Left ventricle myocardium superior (tissue), 1 donor: ENCODE measurements around the gene CELA2A. TPM values are rescaled to one million over a fixed set of nuclear protein-coding genes. Genes with fewer than 3 reads are reported as not detected.
"Not testable (repeated sequence)": the region's sequence is repeated elsewhere in the genome, so short reads cannot be mapped to it uniquely, and the experiment has no call there.

Source experiments
- ATAC-seq: fragments of 200-7000 bp; cut with Tn5 transposase; one replicate; pipeline ENCODE4 v1.9.1; 2020; ENCODE audit warnings: mild to moderate bottlenecking, moderate library complexity
- DNase-seq: peaks from one replicate; pipeline ENCODE4 v3.0.0-alpha.2; 2020
- intact Hi-C: fragments of 100-400 bp; cut with micrococcal nuclease; formaldehyde crosslinking; loops from one replicate; pipeline ENCODE4 v1.11.0; 2022
- total RNA-seq: library from RNA; stranded (reverse); fragmentation: NEBNext Ultra II Directional; extraction: Animal tissue kit (Norgen Biotek cat#: 25700); gene quantifications from one replicate; pipeline ENCODE4 v1.2.1, GENCODE V29; 2021
- donor health status: DM: no; HTN: yes; CAD: no; lungs with severe emphysema.

Gene CELA2A
- total RNA-seq, 1 donor from 2014 or later = not detected

GRCh38 chr1:15513192-15513591 lies 56.7 kb downstream of the CELA2A start:
- no peak for ATAC-seq
- no peak for DNase-seq
- intact Hi-C loops = no loop called here

- intact Hi-C loops = no loop called here
- no peak for ATAC-seq
- DNase-seq = no peak
These were observed 57.4 kb downstream of the CELA2A start for GRCh38 chr1:15513919-15514318.

GRCh38 chr1:15514557-15514956 lies 58.0 kb downstream of the CELA2A start:
- DNase-seq, intact Hi-C loops, ATAC-seq: not testable (repeated sequence)

GRCh38 chr1:15515022-15515663 lies 58.6 kb downstream of the CELA2A start:
- ATAC-seq (no peak), DNase-seq (no peak)
- intact Hi-C loops = no loop called here

- DNase-seq = no peak
- no peak for ATAC-seq
- intact Hi-C loops = no loop called here
These were observed 63.1 kb downstream of the CELA2A start for GRCh38 chr1:15519625-15520024.

- ATAC-seq, DNase-seq, intact Hi-C loops: not testable (repeated sequence)
These were observed 64.8 kb downstream of the CELA2A start for GRCh38 chr1:15521206-15521906.

Other genes with a start within 250 kb of the CELA2A start
- gene FHAD1, start 209.5 kb upstream of the CELA2A start, total RNA-seq = not detected
- gene EFHD2, start 46.8 kb upstream of the CELA2A start, total RNA-seq = 12.6 TPM
- not detected for gene CTRC, start 18.3 kb upstream of the CELA2A start, total RNA-seq
- gene CELA2B, start 19.4 kb downstream of the CELA2A start, total RNA-seq = not detected
- gene CASP9, start 67.5 kb downstream of the CELA2A start, total RNA-seq = 14.9 TPM
- 17.1 TPM for gene DNAJC16, start 70.1 kb downstream of the CELA2A start, total RNA-seq
- not detected for gene AGMAT, start 128.3 kb downstream of the CELA2A start, total RNA-seq
- 21.9 TPM for gene DDI2, start 160.7 kb downstream of the CELA2A start, total RNA-seq
- gene PLEKHM2, start 227.6 kb downstream of the CELA2A start, total RNA-seq = 95.2 TPM